ENCODE measurements around the gene FANCD2OS. TPM values are rescaled to one million over a fixed set of nuclear protein-coding genes. Genes with fewer than 3 reads are reported as not detected.

The FANCD2OS gene
- total and polyA plus RNA-seq, 7 donors: not detected

GRCh38 chr3:10055097-10055496 is 53.0 kb downstream of the FANCD2OS start:
- Histone ChIP-seq H3K36me3 (ENCODE audit: insufficient read depth in 1 of 2, low read depth in 1 of 2) (no peaks in the 10 kb centered on the region), H3K27ac (no peak overlapping the region), H3K4me1 (no peaks in the 10 kb centered on the region), H3K9me3 (no peaks in the 10 kb centered on the region), H3K4me3 (no peak overlapping the region), H3K27me3 (ENCODE audit: insufficient read depth in 3 of 3, low read length in 2 of 3) (no peaks in the 10 kb centered on the region)
- 96 to 97% (median 96%) methylated on average over 4 of the region's 4 CpGs for WGBS, 3 donors
- DNase-seq (no peak), ATAC-seq (no peak)
- TF ChIP-seq, protein P1, sequence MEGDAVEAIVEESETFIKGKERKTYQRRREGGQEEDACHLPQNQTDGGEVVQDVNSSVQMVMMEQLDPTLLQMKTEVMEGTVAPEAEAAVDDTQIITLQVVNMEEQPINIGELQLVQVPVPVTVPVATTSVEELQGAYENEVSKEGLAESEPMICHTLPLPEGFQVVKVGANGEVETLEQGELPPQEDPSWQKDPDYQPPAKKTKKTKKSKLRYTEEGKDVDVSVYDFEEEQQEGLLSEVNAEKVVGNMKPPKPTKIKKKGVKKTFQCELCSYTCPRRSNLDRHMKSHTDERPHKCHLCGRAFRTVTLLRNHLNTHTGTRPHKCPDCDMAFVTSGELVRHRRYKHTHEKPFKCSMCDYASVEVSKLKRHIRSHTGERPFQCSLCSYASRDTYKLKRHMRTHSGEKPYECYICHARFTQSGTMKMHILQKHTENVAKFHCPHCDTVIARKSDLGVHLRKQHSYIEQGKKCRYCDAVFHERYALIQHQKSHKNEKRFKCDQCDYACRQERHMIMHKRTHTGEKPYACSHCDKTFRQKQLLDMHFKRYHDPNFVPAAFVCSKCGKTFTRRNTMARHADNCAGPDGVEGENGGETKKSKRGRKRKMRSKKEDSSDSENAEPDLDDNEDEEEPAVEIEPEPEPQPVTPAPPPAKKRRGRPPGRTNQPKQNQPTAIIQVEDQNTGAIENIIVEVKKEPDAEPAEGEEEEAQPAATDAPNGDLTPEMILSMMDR (IDR thresholded peaks at IDR 0.05): no peak
- intact Hi-C loops (cut with DNase I): no loop called here

Other genes starting within 250 kb of the FANCD2OS start
- 1 to 10 TPM in 2 of 4 donors, under 1 TPM in 2; 0.75 to 3.3 (median 1.3) TPM for gene CIDEC, start 228.0 kb downstream of the FANCD2OS start, total RNA-seq
- gene CIDEC, start 228.0 kb downstream of the FANCD2OS start, polyA plus RNA-seq: 10 to 100 TPM in 1 of 3 donors, 1 to 10 TPM in 2; 3.5 to 15.0 (median 4.4) TPM
- gene JAGN1, start 217.6 kb downstream of the FANCD2OS start, total RNA-seq: 10 to 100 TPM; 18.6 to 44.4 (median 29.5) TPM
- gene JAGN1, start 217.6 kb downstream of the FANCD2OS start, polyA plus RNA-seq: 10 to 100 TPM; 45.2 to 98.2 (median 64.9) TPM
- gene IL17RE, start 205.4 kb downstream of the FANCD2OS start, total RNA-seq: under 1 TPM; 0.20 to 0.84 (median 0.59) TPM
- 1 to 10 TPM in 1 of 3 donors, under 1 TPM in 2; 0.07 to 1.1 (median 0.86) TPM for gene IL17RE, start 205.4 kb downstream of the FANCD2OS start, polyA plus RNA-seq
- 10 to 100 TPM; 10.4 to 27.0 (median 20.5) TPM for gene IL17RC, start 191.2 kb downstream of the FANCD2OS start, total RNA-seq
- 10 to 100 TPM; 10.8 to 21.9 (median 13.9) TPM for gene IL17RC, start 191.2 kb downstream of the FANCD2OS start, polyA plus RNA-seq
- gene CRELD1, start 174.4 kb downstream of the FANCD2OS start, total RNA-seq: 10 to 100 TPM; 28.5 to 47.5 (median 37.8) TPM
- gene CRELD1, start 174.4 kb downstream of the FANCD2OS start, polyA plus RNA-seq: 10 to 100 TPM; 24.2 to 35.0 (median 25.2) TPM
- gene PRRT3, start 155.8 kb downstream of the FANCD2OS start, total RNA-seq: 1 to 10 TPM; 1.3 to 1.9 (median 1.6) TPM
- gene PRRT3, start 155.8 kb downstream of the FANCD2OS start, polyA plus RNA-seq: 1 to 10 TPM in 1 of 3 donors, under 1 TPM in 2; 0.55 to 4.0 (median 0.65) TPM
- gene EMC3, start 121.4 kb downstream of the FANCD2OS start, total RNA-seq: 100 to 1,000 TPM; 145 to 266 (median 188) TPM
- 100 to 1,000 TPM; 171 to 256 (median 198) TPM for gene EMC3, start 121.4 kb downstream of the FANCD2OS start, polyA plus RNA-seq
- 1 to 10 TPM in 1 of 4 donors, under 1 TPM in 3; 0.39 to 1.0 (median 0.75) TPM for gene FANCD2, start 81.8 kb downstream of the FANCD2OS start, total RNA-seq
- 1 to 10 TPM in 1 of 3 donors, under 1 TPM in 2; 0.08 to 1.0 (median 0.47) TPM for gene FANCD2, start 81.8 kb downstream of the FANCD2OS start, polyA plus RNA-seq
- 10 to 100 TPM; 73.8 to 82.7 (median 78.9) TPM for gene BRK1, start 7.4 kb upstream of the FANCD2OS start, total RNA-seq
- 100 to 1,000 TPM; 117 to 164 (median 156) TPM for gene BRK1, start 7.4 kb upstream of the FANCD2OS start, polyA plus RNA-seq
- gene VHL, start 33.5 kb upstream of the FANCD2OS start, total RNA-seq: 10 to 100 TPM; 13.5 to 18.2 (median 16.6) TPM
- 10 to 100 TPM in 2 of 3 donors, 1 to 10 TPM in 1; 9.7 to 18.3 (median 13.0) TPM for gene VHL, start 33.5 kb upstream of the FANCD2OS start, polyA plus RNA-seq
- 10 to 100 TPM in 2 of 4 donors, 1 to 10 TPM in 2; 3.9 to 21.3 (median 12.8) TPM for gene IRAK2, start 56.7 kb upstream of the FANCD2OS start, total RNA-seq
- 10 to 100 TPM in 1 of 3 donors, 1 to 10 TPM in 2; 5.9 to 11.7 (median 9.1) TPM for gene IRAK2, start 56.7 kb upstream of the FANCD2OS start, polyA plus RNA-seq
- gene TATDN2, start 140.2 kb upstream of the FANCD2OS start, total RNA-seq: 10 to 100 TPM; 16.3 to 22.7 (median 20.1) TPM
- gene TATDN2, start 140.2 kb upstream of the FANCD2OS start, polyA plus RNA-seq: 10 to 100 TPM in 2 of 3 donors, 1 to 10 TPM in 1; 9.6 to 22.1 (median 16.0) TPM
- under 1 TPM in 1 of 4 donors, not detected in 3; 0.88 TPM for gene GHRL, start 184.7 kb upstream of the FANCD2OS start, total RNA-seq
- gene GHRL, start 184.7 kb upstream of the FANCD2OS start, polyA plus RNA-seq: under 1 TPM in 2 of 3 donors, not detected in 1; 0.16 to 0.18 TPM
- 10 to 100 TPM; 56.3 to 95.5 (median 83.0) TPM for gene SEC13, start 212.9 kb upstream of the FANCD2OS start, total RNA-seq
- gene SEC13, start 212.9 kb upstream of the FANCD2OS start, polyA plus RNA-seq: 100 to 1,000 TPM; 118 to 200 (median 181) TPM